ENCODE data around the gene CNTNAP5. TPM values are rescaled to one million over a fixed set of nuclear protein-coding genes. Genes with fewer than 3 reads are reported as not detected.

Gene CNTNAP5
- total RNA-seq, 2 donors from 2014 or later = not detected

GRCh38 chr2:124149571-124149970 lies 124.5 kb downstream of the CNTNAP5 start:
- H3K4me3 Mint-ChIP-seq = no peak overlapping the region
- no peaks in the 10 kb centered on the region for H3K4me1 Mint-ChIP-seq (ENCODE audit: low read depth in 2 of 2)

DNA sequence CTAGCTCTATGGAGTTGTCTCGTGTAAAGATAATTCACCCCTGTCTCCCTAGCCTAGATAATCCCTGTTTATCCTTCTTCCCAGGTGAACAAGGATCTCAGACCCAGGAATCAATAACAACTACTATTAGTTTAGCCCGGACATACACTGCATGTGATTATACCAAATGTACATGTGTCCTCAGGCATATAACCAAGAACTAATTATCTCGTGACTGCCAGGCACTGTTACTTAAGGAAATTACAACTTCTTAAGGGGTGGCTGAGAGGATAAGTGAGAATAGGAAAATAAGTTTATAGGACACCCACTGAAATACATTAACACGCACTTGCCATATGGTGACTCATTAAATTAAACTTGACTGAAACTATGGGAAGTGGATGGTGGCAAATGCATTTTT lies 126.6 kb downstream of the CNTNAP5 start:
- DNase-seq (ENCODE audit: low spot score) (no peak), ATAC-seq (no peak)
- no peak overlapping the region for H3K27ac Mint-ChIP-seq
- peaks cover 6% of the 10 kb centered on the region for H3K9me3 Mint-ChIP-seq
- H3K36me3 Mint-ChIP-seq = no peaks in the 10 kb centered on the region
- no peak overlapping the region for H3K4me3 Mint-ChIP-seq
- no peaks in the 10 kb centered on the region for H3K27me3 Mint-ChIP-seq
- H3K4me1 Mint-ChIP-seq (ENCODE audit: low read depth in 2 of 2) = no peaks in the 10 kb centered on the region

More at GRCh38 chr2:124149571-124149970, 124.5 kb downstream of the CNTNAP5 start:
- Mint-ChIP-seq H3K27ac (no peak overlapping the region), H3K27me3 (no peaks in the 10 kb centered on the region), H3K9me3 (peaks cover 6% of the 10 kb centered on the region), H3K36me3 (no peaks in the 10 kb centered on the region)
- no peak for ATAC-seq
- DNase-seq (ENCODE audit: low spot score) = no peak

DNA sequence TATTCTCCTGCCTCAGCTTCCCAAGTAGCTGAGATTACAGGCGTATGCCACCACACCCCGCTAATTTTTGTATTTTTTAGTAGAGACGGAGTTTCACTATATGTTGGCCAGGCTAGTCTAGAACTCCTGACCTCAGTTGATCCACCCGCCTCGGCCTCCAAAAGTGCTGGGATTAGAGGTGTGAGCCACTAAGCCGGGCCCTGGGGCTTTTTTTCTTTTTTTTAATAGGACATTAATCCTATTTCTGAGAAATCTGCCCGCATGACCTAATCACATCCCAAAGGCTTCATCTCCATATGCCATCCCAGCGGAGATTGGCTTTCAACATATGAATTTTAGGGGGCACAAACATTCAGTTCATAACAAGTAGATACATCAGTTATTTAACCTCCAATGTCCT lies 128.6 kb downstream of the CNTNAP5 start:
- H3K4me3 Mint-ChIP-seq = no peak overlapping the region
- H3K27me3 Mint-ChIP-seq = no peaks in the 10 kb centered on the region
- no peak overlapping the region for H3K27ac Mint-ChIP-seq
- H3K36me3 Mint-ChIP-seq = no peaks in the 10 kb centered on the region
- DNase-seq (ENCODE audit: low spot score) (no peak), ATAC-seq (no peak)
- H3K9me3 Mint-ChIP-seq = peaks cover 9% of the 10 kb centered on the region
- H3K4me1 Mint-ChIP-seq (ENCODE audit: low read depth in 2 of 2) = no peaks in the 10 kb centered on the region

DNA sequence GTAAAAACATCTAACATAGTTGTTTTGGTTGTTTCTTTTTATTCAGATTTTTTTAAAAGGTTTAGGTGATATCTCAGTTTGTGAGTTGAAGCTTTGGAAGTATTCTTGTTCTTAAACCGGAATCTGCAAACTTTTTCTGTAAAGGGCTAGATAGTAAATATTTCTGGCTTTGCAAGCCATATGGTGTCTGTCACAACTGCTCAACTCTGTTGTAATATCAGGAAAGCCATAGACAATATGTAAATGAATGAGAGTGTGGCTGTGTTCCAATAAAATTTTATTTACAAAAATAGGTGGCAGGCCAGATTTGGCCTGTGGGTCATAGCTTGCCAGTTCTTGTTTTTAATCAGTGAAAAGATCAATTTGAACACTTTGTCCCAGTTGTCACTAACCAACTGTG lies 134.1 kb downstream of the CNTNAP5 start:
- no peaks in the 10 kb centered on the region for H3K4me1 Mint-ChIP-seq (ENCODE audit: low read depth in 2 of 2)
- no peak overlapping the region for H3K4me3 Mint-ChIP-seq
- H3K36me3 Mint-ChIP-seq = no peaks in the 10 kb centered on the region
- no peaks in the 10 kb centered on the region for H3K27me3 Mint-ChIP-seq
- no peak overlapping the region for H3K27ac Mint-ChIP-seq
- no peak for ATAC-seq
- no peak for DNase-seq (ENCODE audit: low spot score)
- peaks cover 10% of the 10 kb centered on the region for H3K9me3 Mint-ChIP-seq

GRCh38 chr2:124161542-124161941 lies 136.5 kb downstream of the CNTNAP5 start:
- no peak for ATAC-seq
- no peak overlapping the region for H3K4me3 Mint-ChIP-seq
- H3K4me1 Mint-ChIP-seq (ENCODE audit: low read depth in 2 of 2) = no peaks in the 10 kb centered on the region
- H3K27me3 Mint-ChIP-seq = no peaks in the 10 kb centered on the region
- H3K36me3 Mint-ChIP-seq = no peaks in the 10 kb centered on the region
- H3K9me3 Mint-ChIP-seq = peaks cover 9% of the 10 kb centered on the region
- H3K27ac Mint-ChIP-seq = no peak overlapping the region
- no peak for DNase-seq (ENCODE audit: low spot score)

DNA sequence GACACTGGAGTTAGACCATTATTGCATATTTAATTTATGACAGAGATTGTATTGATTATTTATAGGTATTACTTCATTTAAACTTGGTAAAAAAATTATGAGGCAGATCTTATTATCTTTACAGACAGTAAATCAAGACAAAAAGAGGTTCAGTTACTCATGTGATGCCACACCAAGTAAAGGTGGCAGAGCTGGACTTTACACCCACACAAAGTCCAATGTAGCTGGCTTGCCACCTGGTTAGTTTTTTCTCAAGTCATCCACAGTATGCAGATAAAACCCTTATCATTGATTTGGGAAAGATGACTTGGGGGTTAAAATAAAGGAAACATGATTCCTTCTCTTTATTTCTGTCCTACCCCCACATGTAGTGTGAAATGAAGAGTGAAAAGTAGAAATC lies 137.2 kb downstream of the CNTNAP5 start:
- no peak for DNase-seq (ENCODE audit: low spot score)
- Mint-ChIP-seq H3K9me3 (peaks cover 11% of the 10 kb centered on the region), H3K27ac (no peak overlapping the region), H3K4me3 (no peak overlapping the region), H3K27me3 (no peaks in the 10 kb centered on the region), H3K36me3 (no peaks in the 10 kb centered on the region), H3K4me1 (ENCODE audit: low read depth in 2 of 2) (no peaks in the 10 kb centered on the region)
- no peak for ATAC-seq

DNA sequence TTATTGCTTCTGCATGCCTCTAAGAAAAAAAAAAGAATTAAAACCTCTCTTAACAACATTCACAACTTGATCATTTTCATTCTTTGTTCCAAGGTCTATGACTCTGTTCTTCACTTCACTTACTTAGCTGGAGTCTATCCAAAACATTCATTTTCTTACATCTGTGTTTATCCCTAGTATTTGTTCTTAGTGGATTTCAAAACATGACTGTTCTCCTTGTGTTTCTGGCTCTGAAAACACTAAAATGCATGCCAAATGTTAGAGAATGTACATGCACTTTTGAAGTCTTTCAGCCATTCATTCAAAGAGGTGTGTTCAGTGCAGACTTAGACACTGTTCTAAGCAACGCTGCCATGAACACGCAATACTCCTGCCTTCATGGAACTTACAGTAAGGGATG lies 138.8 kb downstream of the CNTNAP5 start:
- Mint-ChIP-seq H3K9me3 (peaks cover 6% of the 10 kb centered on the region), H3K36me3 (no peaks in the 10 kb centered on the region), H3K4me1 (ENCODE audit: low read depth in 2 of 2) (no peaks in the 10 kb centered on the region), H3K27ac (no peak overlapping the region), H3K4me3 (no peak overlapping the region), H3K27me3 (no peaks in the 10 kb centered on the region)
- ATAC-seq (no peak), DNase-seq (ENCODE audit: low spot score) (no peak)

DNA sequence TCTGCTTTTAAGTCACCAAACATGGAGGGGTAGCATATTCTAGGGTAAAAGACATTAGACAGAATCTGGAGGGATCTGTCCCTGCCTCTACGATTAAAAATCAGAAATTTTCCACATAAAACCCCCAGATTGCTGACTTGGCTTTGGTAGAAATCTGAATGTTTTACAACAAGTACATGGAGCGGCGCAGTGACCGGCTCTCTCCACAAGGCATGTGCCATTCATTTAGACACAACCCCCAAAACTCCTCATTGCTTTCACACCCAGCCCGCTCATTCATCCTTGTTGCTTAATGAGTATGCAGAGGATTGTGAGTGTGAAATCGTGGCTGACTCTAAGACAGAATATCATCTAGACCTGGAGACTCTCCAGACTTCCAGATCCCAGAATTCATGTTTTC lies 140.6 kb downstream of the CNTNAP5 start:
- no peak for DNase-seq (ENCODE audit: low spot score)
- no peaks in the 10 kb centered on the region for H3K36me3 Mint-ChIP-seq
- no peaks in the 10 kb centered on the region for H3K4me1 Mint-ChIP-seq (ENCODE audit: low read depth in 2 of 2)
- peaks cover 8% of the 10 kb centered on the region for H3K9me3 Mint-ChIP-seq
- no peak overlapping the region for H3K27ac Mint-ChIP-seq
- no peaks in the 10 kb centered on the region for H3K27me3 Mint-ChIP-seq
- ATAC-seq = no peak
- H3K4me3 Mint-ChIP-seq = no peak overlapping the region

DNA sequence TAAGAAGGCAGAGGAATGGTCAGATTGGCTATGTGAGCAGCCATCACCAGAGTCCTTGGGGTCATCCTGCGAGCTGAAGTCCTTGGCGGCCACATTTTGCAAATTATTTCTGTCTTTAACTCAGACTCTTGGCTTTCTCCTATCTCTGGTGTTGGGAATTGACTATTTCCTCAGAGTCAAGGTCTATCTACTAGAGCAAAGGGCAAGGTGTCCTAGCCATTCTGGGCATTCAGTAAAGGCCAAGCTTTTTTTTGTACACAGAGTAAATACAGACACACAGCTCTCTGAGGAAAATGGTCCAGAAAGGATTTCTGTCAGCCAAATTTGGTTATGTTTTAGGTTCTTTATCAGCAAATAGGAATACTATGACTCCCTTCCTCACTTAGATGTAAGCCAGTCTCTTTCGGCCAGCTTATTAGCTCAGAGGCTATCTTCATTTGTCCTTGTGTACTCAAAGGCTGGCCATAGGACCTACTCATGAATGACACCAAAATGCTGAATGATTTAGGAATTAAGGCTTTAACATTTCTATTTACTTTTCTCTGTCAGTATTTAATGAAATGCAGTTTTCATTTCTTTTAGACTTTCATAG lies 146.5 kb downstream of the CNTNAP5 start:
- no peak for ATAC-seq
- Mint-ChIP-seq H3K4me1 (ENCODE audit: low read depth in 2 of 2) (no peaks in the 10 kb centered on the region), H3K9me3 (peaks cover 22% of the 10 kb centered on the region), H3K36me3 (peaks cover 11% of the 10 kb centered on the region), H3K27me3 (no peaks in the 10 kb centered on the region), H3K4me3 (no peak overlapping the region), H3K27ac (no peak overlapping the region)
- DNase-seq (ENCODE audit: low spot score) = no peak

- no peak for ATAC-seq
- Mint-ChIP-seq H3K4me3 (no peak overlapping the region), H3K9me3 (peaks cover 13% of the 10 kb centered on the region), H3K27ac (no peak overlapping the region), H3K27me3 (no peaks in the 10 kb centered on the region), H3K36me3 (no peaks in the 10 kb centered on the region), H3K4me1 (ENCODE audit: low read depth in 2 of 2) (no peaks in the 10 kb centered on the region)
- DNase-seq (ENCODE audit: low spot score) = no peak
Observed at GRCh38 chr2:124178719-124179118, 153.6 kb downstream of the CNTNAP5 start.

- DNase-seq (ENCODE audit: low spot score) (no peak), ATAC-seq (no peak)
- no peaks in the 10 kb centered on the region for H3K27me3 Mint-ChIP-seq
- H3K9me3 Mint-ChIP-seq = peaks cover 13% of the 10 kb centered on the region
- no peak overlapping the region for H3K27ac Mint-ChIP-seq
- H3K4me3 Mint-ChIP-seq = no peak overlapping the region
- no peaks in the 10 kb centered on the region for H3K36me3 Mint-ChIP-seq
- H3K4me1 Mint-ChIP-seq (ENCODE audit: low read depth in 2 of 2) = no peaks in the 10 kb centered on the region
Observed at GRCh38 chr2:124180635-124181034, 155.5 kb downstream of the CNTNAP5 start.

DNA sequence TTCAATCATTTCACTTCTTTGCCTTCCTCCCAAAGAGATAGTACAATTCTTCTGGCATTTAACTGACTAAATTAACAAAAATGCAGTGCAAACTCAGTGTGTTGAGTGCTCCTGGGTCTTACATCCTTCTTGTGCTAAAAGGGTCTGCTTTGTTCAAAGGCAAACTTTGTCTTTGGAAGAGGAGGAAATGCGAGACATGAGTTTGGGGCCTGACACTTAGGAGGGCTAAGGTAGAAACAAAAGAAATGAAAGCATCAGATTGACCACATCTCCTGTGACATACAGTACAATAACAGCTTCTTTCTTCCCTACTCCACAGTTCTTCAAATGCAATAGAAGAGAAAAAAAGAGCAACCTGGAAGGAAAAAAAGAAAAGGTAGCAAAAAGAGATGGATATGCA lies 161.7 kb downstream of the CNTNAP5 start:
- H3K36me3 Mint-ChIP-seq = no peaks in the 10 kb centered on the region
- ATAC-seq (no peak), DNase-seq (ENCODE audit: low spot score) (no peak)

GRCh38 chr2:124187948-124188347 lies 162.9 kb downstream of the CNTNAP5 start:
- Mint-ChIP-seq H3K27me3 (no peaks in the 10 kb centered on the region), H3K36me3 (peaks cover 4% of the 10 kb centered on the region), H3K4me1 (ENCODE audit: low read depth in 2 of 2) (no peaks in the 10 kb centered on the region), H3K4me3 (no peak overlapping the region), H3K27ac (no peak overlapping the region), H3K9me3 (peaks cover 14% of the 10 kb centered on the region)
- DNase-seq (ENCODE audit: low spot score) (no peak), ATAC-seq (no peak)

More for the DNA sequence above, 161.7 kb downstream of the CNTNAP5 start:
- H3K27ac Mint-ChIP-seq = no peak overlapping the region
- H3K27me3 Mint-ChIP-seq = no peaks in the 10 kb centered on the region
- no peaks in the 10 kb centered on the region for H3K4me1 Mint-ChIP-seq (ENCODE audit: low read depth in 2 of 2)
- H3K4me3 Mint-ChIP-seq = no peak overlapping the region
- H3K9me3 Mint-ChIP-seq = peaks cover 9% of the 10 kb centered on the region

DNA sequence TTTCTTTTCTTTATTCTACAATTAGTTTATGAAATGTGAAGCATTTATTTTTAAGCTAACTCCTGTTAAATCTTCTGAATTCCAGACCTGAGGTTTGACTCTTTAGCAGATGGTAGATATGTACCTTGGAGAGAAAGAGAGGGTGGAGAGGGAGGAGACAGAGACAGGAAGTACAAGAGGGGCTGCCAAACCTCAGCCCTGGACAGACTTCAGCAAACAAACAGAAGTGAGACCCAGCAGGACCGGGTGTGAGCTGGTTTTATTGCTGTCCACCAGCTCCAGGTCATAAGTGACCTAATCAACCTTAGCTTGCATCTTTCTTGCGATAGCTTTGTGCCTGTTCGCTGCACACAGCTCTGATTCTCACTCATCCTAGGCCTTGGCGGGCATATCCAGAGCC lies 168.6 kb downstream of the CNTNAP5 start:
- H3K4me3 Mint-ChIP-seq = no peak overlapping the region
- H3K27me3 Mint-ChIP-seq = no peaks in the 10 kb centered on the region
- no peak overlapping the region for H3K27ac Mint-ChIP-seq
- DNase-seq (ENCODE audit: low spot score) = no peak
- H3K36me3 Mint-ChIP-seq = peaks cover 6% of the 10 kb centered on the region
- peaks cover 6% of the 10 kb centered on the region for H3K9me3 Mint-ChIP-seq
- H3K4me1 Mint-ChIP-seq (ENCODE audit: low read depth in 2 of 2) = no peaks in the 10 kb centered on the region
- ATAC-seq = no peak

- DNase-seq (ENCODE audit: low spot score) (no peak), ATAC-seq (no peak)
- no peaks in the 10 kb centered on the region for H3K27me3 Mint-ChIP-seq
- H3K27ac Mint-ChIP-seq = no peak overlapping the region
- no peaks in the 10 kb centered on the region for H3K36me3 Mint-ChIP-seq
- H3K4me1 Mint-ChIP-seq (ENCODE audit: low read depth in 2 of 2) = no peaks in the 10 kb centered on the region
- peaks cover 21% of the 10 kb centered on the region for H3K9me3 Mint-ChIP-seq
- H3K4me3 Mint-ChIP-seq = no peak overlapping the region
Observed at GRCh38 chr2:124201713-124202112, 176.6 kb downstream of the CNTNAP5 start.
